T47D (cell line): ENCODE results near the gene MEG3.

Source experiments
- DNase-seq, 2 experiments: peaks; one replicate each; pipeline versions ENCODE4 v3.0.0 to v3.0.0-alpha.2; 2011 to 2012; ENCODE audit warnings: low read depth in 1 of 2, low spot score in 1 of 2
- JUND ChIP-seq: IDR thresholded peaks from 2 replicates; pipeline ENCODE4 v1.6.1; 2012; ENCODE audit warnings: low read depth
- in situ Hi-C: cut with HindIII; loops from 2 replicates; pipeline ENCODE4 v1.10.0; 2016; ENCODE audit warnings: low sequenced_read_pairs, low pct_unique_long_range_greater_than_20kb

The MEG3 gene

GRCh38 chr14:100823413-100824080, 2.4 kb upstream of the MEG3 start:
- no peak for TF ChIP-seq JUND
- in situ Hi-C loops: no loop called here
- no peak for DNase-seq

- DNase-seq: no peak
- in situ Hi-C loops: no loop called here
- TF ChIP-seq JUND: no peak
Measured at GRCh38 chr14:100824091-100824551, 1.8 kb upstream of the MEG3 start.

GRCh38 chr14:100824901-100825712, 811 bp upstream of the MEG3 start:
- no peak for DNase-seq
- no peak for TF ChIP-seq JUND
- in situ Hi-C loops: no loop called here

- in situ Hi-C loops: no loop called here
- no peak for DNase-seq
- TF ChIP-seq JUND: no peak
Measured at GRCh38 chr14:100826391-100827100, 628 bp downstream of the MEG3 start.

DNA sequence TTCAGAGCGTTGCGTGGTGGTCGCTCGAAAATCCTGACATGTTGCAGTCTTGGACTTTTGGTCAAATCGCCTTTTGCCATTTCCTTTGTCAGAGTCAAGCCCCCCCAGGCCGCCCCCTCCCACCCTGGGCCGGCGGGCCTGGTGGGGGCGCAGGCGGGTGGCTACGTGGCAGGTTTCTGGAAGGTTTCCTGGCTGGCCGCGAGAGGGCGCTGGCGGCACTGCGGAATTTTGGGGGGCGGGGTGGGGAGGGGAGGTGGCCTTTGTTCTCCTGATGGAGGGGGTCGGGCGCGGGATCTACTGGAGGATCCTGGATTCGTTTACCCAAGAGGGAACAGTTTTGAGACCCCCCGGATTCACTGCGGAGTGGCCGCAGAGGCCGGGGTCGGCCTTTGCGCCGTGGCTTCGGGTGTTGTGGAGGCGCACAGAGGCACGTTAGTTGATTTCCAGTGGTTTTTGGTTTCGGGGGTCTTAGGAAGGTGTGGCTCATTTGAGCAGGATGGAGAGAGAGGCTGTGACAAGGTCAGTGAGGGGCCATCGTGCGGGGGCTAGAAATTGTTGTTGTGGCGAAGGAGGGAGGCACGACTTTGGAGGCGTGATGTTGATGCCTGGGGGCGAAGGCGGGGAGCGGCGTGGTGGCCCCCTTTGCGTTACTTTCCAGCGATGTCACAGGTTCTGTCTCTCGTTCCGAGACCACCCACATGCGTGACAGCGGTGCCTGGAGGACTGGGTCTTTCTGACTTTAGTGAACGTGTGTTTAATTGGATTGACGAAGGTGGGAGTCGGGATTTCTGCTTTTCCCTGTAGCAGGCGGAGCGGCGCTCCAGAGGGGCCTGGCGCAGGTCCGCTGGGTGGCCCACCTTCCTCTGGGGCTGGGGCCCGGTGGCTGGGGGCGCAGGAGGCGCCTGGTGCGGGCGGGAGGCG, 1.4 kb downstream of the MEG3 start:
- no peak for TF ChIP-seq JUND
- in situ Hi-C loops: no loop called here
- no peak for DNase-seq

- in situ Hi-C loops: no loop called here
- DNase-seq: peak in 1 of 2 experiments; percentile 50
- TF ChIP-seq JUND: no peak
Measured at GRCh38 chr14:100828031-100828769, 2.3 kb downstream of the MEG3 start.

GRCh38 chr14:100830681-100831080, 4.8 kb downstream of the MEG3 start:
- in situ Hi-C loops: no loop called here
- DNase-seq: no peak
- no peak for TF ChIP-seq JUND

- in situ Hi-C loops: no loop called here
- no peak for DNase-seq
- no peak for TF ChIP-seq JUND
Measured at GRCh38 chr14:100832311-100832960, 6.5 kb downstream of the MEG3 start.

DNA sequence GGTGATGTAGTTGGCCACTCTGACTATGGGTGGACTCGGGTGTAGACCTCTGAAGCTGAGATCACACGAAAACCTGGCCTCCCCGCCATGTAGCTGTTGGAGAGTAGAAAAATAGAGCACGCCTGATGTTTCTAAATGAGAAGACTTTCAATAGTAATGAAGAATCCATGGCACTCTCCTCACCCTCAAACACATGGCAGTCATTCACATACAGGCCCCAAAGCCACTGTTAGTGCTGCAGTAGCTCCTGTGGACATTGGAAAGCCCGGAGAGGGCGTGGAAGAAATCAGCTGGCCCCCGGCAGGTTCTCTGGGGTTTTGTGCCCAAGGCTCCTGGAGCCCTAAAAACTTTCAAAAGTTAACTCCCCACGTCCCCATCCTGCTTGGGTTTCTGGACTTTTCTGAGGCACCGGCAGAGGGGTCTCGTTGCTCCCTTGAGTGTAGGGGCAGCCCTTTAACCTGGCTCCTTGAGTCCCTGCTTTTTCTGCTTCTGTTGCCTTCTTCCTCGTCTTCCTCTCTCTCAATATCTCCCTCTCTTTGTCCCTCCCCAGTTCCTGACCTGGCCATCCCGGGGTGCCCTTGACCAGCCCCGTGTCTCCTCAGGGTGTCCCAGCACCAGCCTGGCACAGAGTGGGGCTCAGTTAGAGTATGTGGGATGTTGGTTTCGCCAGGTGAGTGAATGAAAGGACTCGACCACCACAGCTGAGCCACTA, 8.3 kb downstream of the MEG3 start:
- in situ Hi-C loops: no loop called here
- TF ChIP-seq JUND: no peak
- no peak for DNase-seq

- DNase-seq: no peak
- in situ Hi-C loops: no loop called here
- no peak for TF ChIP-seq JUND
Measured at GRCh38 chr14:100834794-100835547, 9.1 kb downstream of the MEG3 start.
